HepG2 (cell line): ENCODE results near the gene CPN1. TPM values are rescaled to one million over a fixed set of nuclear protein-coding genes. Genes with fewer than 3 reads are reported as not detected.

Experiments used
- ATAC-seq: fragments of 200-7000 bp; cut with Tn5 transposase; 3 replicates; pipeline ENCODE4 v1.9.1; 2020; ENCODE audit warnings: mild to moderate bottlenecking, moderate library complexity
- BruUV-seq: library from RNA; stranded (reverse); fragments of 400-500 nt; replicated peaks from 2 replicates; lab custom pipeline; 2021; lab: Mats Ljungman, UMichigan
- CTCF ChIA-PET: fragments of 300-600 bp; formaldehyde crosslinking; extraction: SDS; loops from one replicate; lab custom pipeline; 2021; ENCODE audit warnings: low total read pairs, inconsistent platforms, low intra/inter-chr PET ratio; lab: Yijun Ruan, JAX
- POLR2A ChIA-PET: fragments of 350-600 bp; sonication (Branson Sonifier 250); formaldehyde crosslinking; loops from one replicate; lab custom pipeline; 2020; ENCODE audit warnings: antibody characterized with exemption, inconsistent platforms; lab: Yijun Ruan, JAX
- DNase-seq: peaks from one replicate; pipeline ENCODE4 v3.0.0-alpha.2; 2015; ENCODE audit warnings: low spot score
- FAIRE-seq: peaks from 3 replicates; lab custom pipeline; 2011; peaks lifted over from hg19 to GRCh38; lab: Jason Lieb, UNC
- H2AFZ ChIP-seq: one replicate; pipeline ENCODE4 v1.6.1; 2011; ENCODE audit warnings: low read length, inconsistent platforms
- H3K27ac ChIP-seq: fragments of 300-600 bp; 3 replicates; pipeline ENCODE4 v1.8.0; 2011; ENCODE audit warnings: mixed run types, mild to moderate bottlenecking, mixed read lengths, low read length, inconsistent platforms; ENCODE audit not compliant: insufficient read depth; ENCODE audit errors: extremely low read length
- H3K27me3 ChIP-seq, 2 experiments: fragments of 200-600 bp in 1 of 2; 2 replicates in 1 of 2; 3 replicates in 1 of 2; pipeline versions ENCODE4 v1.6.0 to v1.8.0; 2011; ENCODE audit warnings: low read length in 2 of 2, mild to moderate bottlenecking in 2 of 2, moderate library complexity in 2 of 2, inconsistent platforms in 1 of 2; ENCODE audit not compliant: insufficient read depth in 2 of 2, control insufficient read depth in 1 of 2
- H3K36me3 ChIP-seq, 2 experiments: fragments of 200-600 bp in 1 of 2; replicated peaks in 1 of 2; 2 replicates in 1 of 2; 3 replicates in 1 of 2; pipeline versions ENCODE4 v1.5.1 to v1.8.0; 2011; ENCODE audit warnings: low read length in 2 of 2, inconsistent platforms in 1 of 2; ENCODE audit not compliant: insufficient read depth in 2 of 2, control insufficient read depth in 1 of 2
- H3K4me1 ChIP-seq: 2 replicates; pipeline ENCODE4 v1.5.1; 2012; ENCODE audit warnings: low read length, inconsistent platforms; ENCODE audit not compliant: insufficient read depth
- H3K4me2 ChIP-seq: 2 replicates; pipeline ENCODE4 v1.6.0; 2011; ENCODE audit warnings: low read depth, low read length, inconsistent platforms
- H3K4me3 ChIP-seq, 3 experiments: fragments of 200-600 bp in 1 of 3; sonication (generic), shearing (Covaris generic) in 1 of 3; replicated peaks in 1 of 3; 2 replicates each; pipeline ENCODE4 v1.5.1; 2011 to 2016; ENCODE audit warnings: low read length in 3 of 3, inconsistent platforms in 2 of 3, low read depth in 2 of 3, mild to moderate bottlenecking in 2 of 3, control low read depth in 1 of 3, mixed read lengths in 1 of 3; ENCODE audit not compliant: insufficient read depth in 1 of 3
- H3K79me2 ChIP-seq: one replicate; pipeline ENCODE4 v1.6.1; 2011; ENCODE audit warnings: low read length, inconsistent platforms; ENCODE audit not compliant: insufficient read depth
- H3K9ac ChIP-seq: 2 replicates; pipeline ENCODE4 v1.6.0; 2011; ENCODE audit warnings: mild to moderate bottlenecking, low read depth, low read length, inconsistent platforms; ENCODE audit not compliant: insufficient read depth
- H3K9me3 ChIP-seq: 2 replicates; pipeline ENCODE4 v1.5.1; 2012; ENCODE audit warnings: mild to moderate bottlenecking, low read length
- H4K20me1 ChIP-seq: 2 replicates; pipeline ENCODE4 v1.6.0; 2011; ENCODE audit warnings: inconsistent platforms, mild to moderate bottlenecking, low read length, moderate library complexity; ENCODE audit not compliant: insufficient read depth
- ASH2L ChIP-seq: fragments of 300-600, 200-600 bp; sonication (generic); IDR thresholded peaks from 2 replicates; pipeline ENCODE4 v1.7.0; 2017; ENCODE audit warnings: low read depth, mild to moderate bottlenecking, moderate library complexity, mixed read lengths, low read length; ENCODE audit not compliant: insufficient read length
- ATF4 ChIP-seq, 2 experiments: fragments of 450-650 bp in 1 of 2; sonication (generic) in 1 of 2; formaldehyde crosslinking; IDR thresholded peaks; 2 replicates each; pipeline versions ENCODE4 v1.5.0 to v1.8.0; 2020 to 2022; ENCODE audit warnings: mild to moderate bottlenecking in 1 of 2, missing genetic modification reagents in 1 of 2
- CREM ChIP-seq, 2 experiments: sonication (generic) in 1 of 2; formaldehyde crosslinking in 1 of 2; IDR thresholded peaks; 2 replicates each; pipeline versions ENCODE4 v1.4.0 to v1.6.1; 2016 to 2020; ENCODE audit warnings: antibody characterized with exemption in 1 of 2, mild to moderate bottlenecking in 1 of 2, missing genetic modification reagents in 1 of 2
- FOXA3 ChIP-seq: IDR thresholded peaks from 2 replicates; pipeline ENCODE4 v1.6.1; 2016; ENCODE audit warnings: missing genetic modification reagents, missing compliant biosample characterization
- ISX ChIP-seq: sonication (generic); formaldehyde crosslinking; conservative IDR thresholded peaks from 2 replicates; pipeline ENCODE4 v1.5.0; 2020; ENCODE audit warnings: missing genetic modification reagents
- JUND ChIP-seq: sonication (generic); formaldehyde crosslinking; IDR thresholded peaks from 2 replicates; pipeline ENCODE4 v1.8.0; 2022; ENCODE audit warnings: mild to moderate bottlenecking, missing genetic modification reagents
- MBD4 ChIP-seq: IDR thresholded peaks from 2 replicates; pipeline ENCODE4 v1.6.1; 2012; ENCODE audit warnings: low read length, inconsistent platforms, borderline replicate concordance
- MIER3 ChIP-seq: IDR thresholded peaks from 2 replicates; pipeline ENCODE4 v1.6.1; 2016; ENCODE audit warnings: missing compliant biosample characterization, borderline replicate concordance
- MTF2 ChIP-seq: sonication (generic); formaldehyde crosslinking; IDR thresholded peaks from 2 replicates; pipeline ENCODE4 v1.5.0; 2020; ENCODE audit warnings: missing genetic modification reagents, borderline replicate concordance
- RAD21 ChIP-seq: fragments of 450-650 bp; formaldehyde crosslinking; IDR thresholded peaks from 2 replicates; pipeline ENCODE4 v1.5.0; 2020; ENCODE audit warnings: mild to moderate bottlenecking
- RBFOX2 ChIP-seq: fragments of 200-400 bp; formaldehyde crosslinking; IDR thresholded peaks from 2 replicates; pipeline ENCODE4 v1.6.1; 2017; ENCODE audit warnings: low read depth, mild to moderate bottlenecking, low read length
- REL ChIP-seq: sonication (generic); formaldehyde crosslinking; conservative IDR thresholded peaks from 2 replicates; pipeline ENCODE4 v1.8.0; 2022; ENCODE audit warnings: mild to moderate bottlenecking, missing genetic modification reagents, moderate library complexity
- SIX4 ChIP-seq: sonication (generic); formaldehyde crosslinking; IDR thresholded peaks from 2 replicates; pipeline ENCODE4 v1.4.0; 2020; ENCODE audit warnings: missing genetic modification reagents
- ZBTB7A ChIP-seq: sonication (generic); formaldehyde crosslinking; IDR thresholded peaks from 2 replicates; pipeline ENCODE4 v1.8.0; 2022; ENCODE audit warnings: mild to moderate bottlenecking, missing genetic modification reagents
- ZFP37 ChIP-seq: sonication (generic); formaldehyde crosslinking; IDR thresholded peaks from 2 replicates; pipeline ENCODE4 v1.4.0; 2020; ENCODE audit warnings: missing genetic modification reagents, borderline replicate concordance
- ZKSCAN5 ChIP-seq: sonication (generic); formaldehyde crosslinking; IDR thresholded peaks from 2 replicates; pipeline ENCODE4 v1.5.1; 2020; ENCODE audit warnings: mild to moderate bottlenecking, missing genetic modification reagents
- ZNF446 ChIP-seq: sonication (generic); formaldehyde crosslinking; IDR thresholded peaks from 2 replicates; pipeline ENCODE4 v1.5.0; 2020; ENCODE audit warnings: mild to moderate bottlenecking, missing genetic modification reagents
- ZNF530 ChIP-seq: sonication (generic); formaldehyde crosslinking; IDR thresholded peaks from 2 replicates; pipeline ENCODE4 v1.5.0; 2020; ENCODE audit warnings: low read depth, mild to moderate bottlenecking, missing genetic modification reagents
- ZNF784 ChIP-seq: sonication (generic); formaldehyde crosslinking; IDR thresholded peaks from 2 replicates; pipeline ENCODE4 v1.5.1; 2020; ENCODE audit warnings: missing genetic modification reagents, mild to moderate bottlenecking, borderline replicate concordance
- WGBS: methylation state at CpG from one replicate; pipeline ENCODE4 v1.1.6; 2017; ENCODE audit warnings: low lambda C conversion rate; 5-methylcytosine and 5-hydroxymethylcytosine counted together
- in situ Hi-C: cut with HindIII; loops from 2 replicates; pipeline ENCODE4 v1.10.0; 2017; ENCODE audit warnings: low pct_unique_long_range_greater_than_20kb; ENCODE audit not compliant: extremely low pct_ligation_motif_present
- intact Hi-C: fragments of 100-400 bp; cut with micrococcal nuclease; formaldehyde crosslinking; loops from one replicate; pipeline ENCODE4 v1.10.0; 2022; ENCODE audit not compliant: unreplicated experiment
- polyA plus RNA-seq, 8 experiments: library from polyadenylated mRNA; depleted of rRNA in 3 of 8; stranded (reverse) in 7 of 8; unstranded in 1 of 8; fragments of >200 nt; fragmentation: Illumina TruSeq in 4 of 8; extraction: Trizol in 4 of 8; gene quantifications; 2 replicates each; pipeline versions ENCODE4 v1.2.1 to v1.2.3, GENCODE V29; 2011 to 2016; ENCODE audit warnings: low read depth in 4 of 8, missing spikeins in 1 of 8, mixed read lengths in 1 of 8; ENCODE audit not compliant: insufficient read depth in 1 of 8
- total RNA-seq, 5 experiments: library from RNA; depleted of rRNA; stranded (reverse); fragments of >200 nt; fragmentation: Illumina TruSeq; extraction: Trizol; gene quantifications; 2 replicates each; pipeline ENCODE4 v1.2.3, GENCODE V29; 2016; ENCODE audit warnings: low read depth in 1 of 5

CPN1 gene
- total and polyA plus RNA-seq, 2 of the 13 experiments (the other 11 are each of a cell fraction or from before 2014, with no cell fraction given) = 17.3 to 35.1 TPM

- no peaks in the 10 kb centered on the region for H3K36me3 ChIP-seq
- no peak for DNase-seq
- no peaks in the 10 kb centered on the region; a peak in 1 of 5 replicates for H3K27me3 ChIP-seq
- in situ Hi-C loops = no loop called here
- ChIA-PET CTCF (interaction anchor here (2.0 kb wide), 1 partner anchor 148 kb away, joined by 5 read pairs; no protein-coding TSS in a partner anchor), POLR2A (interaction anchor here (2.1 kb wide), 1 partner anchor 13 kb away, joined by 8 read pairs; no protein-coding TSS in a partner anchor)
- no peak overlapping the region for H3K27ac ChIP-seq
- peak overlapping the region; percentile 77; the same call in 1 of the 2 replicates for H3K9ac ChIP-seq
- BruUV-seq = no TSS peak
- no peaks in the 10 kb centered on the region for H4K20me1 ChIP-seq
- intact Hi-C loops = loop anchor here (2.0 to 5.0 kb wide), 2 partner anchors 39 to 75 kb away; no protein-coding TSS in a partner anchor
- WGBS = 53% methylated on average over 6 of the region's 6 CpGs
- no peaks in the 10 kb centered on the region for H3K9me3 ChIP-seq
- H3K4me2 ChIP-seq = peak overlapping the region; percentile 94
- peaks cover 66% of the 10 kb centered on the region for H3K4me1 ChIP-seq
- TF ChIP-seq MTF2 (CRISPR knock-in tag) = no peak
- no peak for TF ChIP-seq MIER3 (CRISPR knock-in tag)
- no peak for TF ChIP-seq MBD4
- no peak for TF ChIP-seq RAD21 (CRISPR knock-in tag)
- TF ChIP-seq ASH2L = no peak
- no peak for TF ChIP-seq FOXA3 (CRISPR knock-in tag)
- TF ChIP-seq JUND = no peak
- no peak for TF ChIP-seq ZFP37
- TF ChIP-seq RBFOX2 = no peak
- TF ChIP-seq ATF4 (CRISPR knock-in tag; IDR thresholded peaks at IDR 0.05) = no peak
- TF ChIP-seq ZBTB7A (CRISPR knock-in tag) = no peak
- no peak for TF ChIP-seq REL (CRISPR knock-in tag)
- TF ChIP-seq ZNF530 = no peak
- TF ChIP-seq ZNF784 (CRISPR knock-in tag) = no peak
- TF ChIP-seq ZKSCAN5 = no peak
- no peak for TF ChIP-seq SIX4 (CRISPR knock-in tag)
- TF ChIP-seq CREM (IDR thresholded peaks at IDR 0.05) = no peak
- no peak for TF ChIP-seq CREM (CRISPR knock-in tag; IDR thresholded peaks at IDR 0.05)
- no peak for TF ChIP-seq ISX (CRISPR knock-in tag)
- TF ChIP-seq ZNF446 (CRISPR knock-in tag) = no peak
- ATAC-seq = no peak
- no peak overlapping the region for H2AFZ ChIP-seq
- no peak for FAIRE-seq
- H3K79me2 ChIP-seq = peaks cover 36% of the 10 kb centered on the region
- H3K4me3 ChIP-seq = peak overlapping the region; percentile 87 to 93 (median 93); a peak in 5 of 6 replicates
Measured at GRCh38 chr10:100008142-100008522, 73.5 kb downstream of the CPN1 start.
